ENCODE data around the gene NCSTN.

DNA sequence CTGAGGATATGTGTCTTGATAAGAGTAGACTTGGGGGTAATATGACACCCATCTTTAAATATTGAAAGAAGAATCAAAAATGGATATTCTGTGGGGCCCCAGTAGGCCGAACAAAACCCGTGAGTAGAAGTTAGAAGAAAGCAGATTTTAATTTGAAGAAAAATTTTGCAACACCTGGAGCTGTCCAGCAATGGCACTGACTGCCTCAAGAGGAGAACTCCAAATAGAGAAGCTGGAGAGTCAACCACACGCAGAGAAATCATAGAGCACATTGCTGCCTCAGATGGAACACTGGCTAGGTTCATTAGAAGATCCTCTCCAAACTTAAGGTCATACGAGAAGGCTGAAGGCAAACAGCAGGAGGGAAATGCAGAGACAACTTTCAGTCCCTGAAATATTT is 30.5 kb downstream of the NCSTN start:
- TF ChIP-seq POLR2A (IDR thresholded peaks at IDR 0.05) (no peak), POLR2AphosphoS5 (IDR thresholded peaks at IDR 0.05) (no peak)
- TF ChIP-seq, protein P1, sequence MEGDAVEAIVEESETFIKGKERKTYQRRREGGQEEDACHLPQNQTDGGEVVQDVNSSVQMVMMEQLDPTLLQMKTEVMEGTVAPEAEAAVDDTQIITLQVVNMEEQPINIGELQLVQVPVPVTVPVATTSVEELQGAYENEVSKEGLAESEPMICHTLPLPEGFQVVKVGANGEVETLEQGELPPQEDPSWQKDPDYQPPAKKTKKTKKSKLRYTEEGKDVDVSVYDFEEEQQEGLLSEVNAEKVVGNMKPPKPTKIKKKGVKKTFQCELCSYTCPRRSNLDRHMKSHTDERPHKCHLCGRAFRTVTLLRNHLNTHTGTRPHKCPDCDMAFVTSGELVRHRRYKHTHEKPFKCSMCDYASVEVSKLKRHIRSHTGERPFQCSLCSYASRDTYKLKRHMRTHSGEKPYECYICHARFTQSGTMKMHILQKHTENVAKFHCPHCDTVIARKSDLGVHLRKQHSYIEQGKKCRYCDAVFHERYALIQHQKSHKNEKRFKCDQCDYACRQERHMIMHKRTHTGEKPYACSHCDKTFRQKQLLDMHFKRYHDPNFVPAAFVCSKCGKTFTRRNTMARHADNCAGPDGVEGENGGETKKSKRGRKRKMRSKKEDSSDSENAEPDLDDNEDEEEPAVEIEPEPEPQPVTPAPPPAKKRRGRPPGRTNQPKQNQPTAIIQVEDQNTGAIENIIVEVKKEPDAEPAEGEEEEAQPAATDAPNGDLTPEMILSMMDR (IDR thresholded peaks at IDR 0.05): no peak

Measured in stomach (tissue), 4 donors.